ENCODE measurements around the gene IRAK1.
A peak's percentile ranks its signal among the peaks of the same experiment; 100 is the strongest.

IRAK1 gene

GRCh38 chrX:154019633-154020528 lies at the start of gene IRAK1:
TSS of gene IRAK1 (minus strand) at chrX:154019902. CDS start at chrX:154019812, 90 bp downstream.
- Mint-ChIP-seq H3K36me3 (ENCODE audit: low read depth) (peaks cover 10% of the 10 kb centered on the region), H3K27me3 (ENCODE audit: low read depth) (no peaks in the 10 kb centered on the region), H3K4me3 (peak within 1 kb of the TSS; percentile 88), H3K27ac (peak within 1 kb of the TSS; percentile 90), H3K4me1 (ENCODE audit: low read depth) (peaks cover 6% of the 10 kb centered on the region), H3K9me3 (no peaks in the 10 kb centered on the region)

DNA sequence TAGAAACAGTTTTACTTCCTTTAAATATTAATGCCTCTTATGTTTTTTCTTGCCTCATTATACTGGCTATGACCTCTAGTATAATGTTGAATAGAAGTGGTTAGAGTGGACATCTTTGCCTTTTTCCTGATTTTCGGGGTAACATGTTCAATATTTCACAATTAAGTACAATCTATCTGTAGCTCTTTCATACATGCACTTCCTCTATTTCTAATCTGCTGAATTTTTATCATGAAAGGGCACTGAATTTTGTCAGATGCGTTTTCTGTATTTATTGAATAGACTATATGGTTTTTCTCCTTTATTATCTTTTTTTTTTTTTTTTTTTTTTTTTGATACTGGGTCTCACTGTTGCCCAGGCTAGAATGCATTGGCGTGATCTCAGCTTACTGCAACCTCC lies 48.9 kb upstream of the IRAK1 start:
- Mint-ChIP-seq H3K4me1 (ENCODE audit: low read depth) (peaks cover 13% of the 10 kb centered on the region), H3K36me3 (ENCODE audit: low read depth) (peaks cover 5% of the 10 kb centered on the region), H3K27me3 (ENCODE audit: low read depth) (no peaks in the 10 kb centered on the region), H3K27ac (no peak overlapping the region), H3K9me3 (no peaks in the 10 kb centered on the region), H3K4me3 (no peak overlapping the region)

- H3K9me3 Mint-ChIP-seq, result no peaks in the 10 kb centered on the region
- H3K36me3 Mint-ChIP-seq (ENCODE audit: low read depth), result peaks cover 5% of the 10 kb centered on the region
- no peak overlapping the region for H3K4me3 Mint-ChIP-seq
- no peaks in the 10 kb centered on the region for H3K27me3 Mint-ChIP-seq (ENCODE audit: low read depth)
- H3K4me1 Mint-ChIP-seq (ENCODE audit: low read depth), result peaks cover 28% of the 10 kb centered on the region
- H3K27ac Mint-ChIP-seq, result no peak overlapping the region
Measured at GRCh38 chrX:154064637-154065435, 45.1 kb upstream of the IRAK1 start.

DNA sequence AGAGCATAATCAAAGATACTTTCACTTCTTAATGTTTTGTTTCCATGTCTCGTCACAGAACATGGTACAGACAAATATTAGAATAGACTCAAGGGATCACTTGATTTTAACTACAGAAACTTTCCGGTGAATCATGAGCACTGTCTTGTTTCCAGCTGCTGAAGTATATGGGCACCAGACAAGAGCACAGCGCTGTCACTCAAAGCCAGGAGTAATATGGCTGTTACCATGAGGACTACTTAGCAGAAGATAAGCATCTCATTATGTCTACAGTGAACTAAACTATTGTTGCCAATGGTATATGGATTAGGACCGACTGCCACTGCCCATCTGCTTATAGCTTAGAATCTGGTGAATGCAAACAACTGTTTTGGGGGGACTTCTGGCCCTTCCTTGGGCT lies 43.5 kb upstream of the IRAK1 start:
- Mint-ChIP-seq H3K4me3 (no peak overlapping the region), H3K9me3 (no peaks in the 10 kb centered on the region), H3K27ac (no peak overlapping the region), H3K27me3 (ENCODE audit: low read depth) (no peaks in the 10 kb centered on the region), H3K4me1 (ENCODE audit: low read depth) (peaks cover 39% of the 10 kb centered on the region), H3K36me3 (ENCODE audit: low read depth) (peaks cover 5% of the 10 kb centered on the region)

GRCh38 chrX:154061801-154062200 lies 42.1 kb upstream of the IRAK1 start:
- Mint-ChIP-seq H3K4me1 (ENCODE audit: low read depth) (peaks cover 45% of the 10 kb centered on the region), H3K9me3 (no peaks in the 10 kb centered on the region), H3K27ac (peak overlapping the region; percentile 33), H3K27me3 (ENCODE audit: low read depth) (no peaks in the 10 kb centered on the region), H3K36me3 (ENCODE audit: low read depth) (peaks cover 6% of the 10 kb centered on the region), H3K4me3 (no peak overlapping the region)

- no peaks in the 10 kb centered on the region for H3K27me3 Mint-ChIP-seq (ENCODE audit: low read depth)
- peaks cover 45% of the 10 kb centered on the region for H3K4me1 Mint-ChIP-seq (ENCODE audit: low read depth)
- no peak overlapping the region for H3K4me3 Mint-ChIP-seq
- peaks cover 6% of the 10 kb centered on the region for H3K36me3 Mint-ChIP-seq (ENCODE audit: low read depth)
- H3K27ac Mint-ChIP-seq, result no peak overlapping the region
- H3K9me3 Mint-ChIP-seq, result no peaks in the 10 kb centered on the region
Measured at GRCh38 chrX:154059729-154060245, 40.1 kb upstream of the IRAK1 start.

- no peak overlapping the region for H3K4me3 Mint-ChIP-seq
- H3K9me3 Mint-ChIP-seq, result no peaks in the 10 kb centered on the region
- H3K27me3 Mint-ChIP-seq (ENCODE audit: low read depth), result no peaks in the 10 kb centered on the region
- H3K36me3 Mint-ChIP-seq (ENCODE audit: low read depth), result peaks cover 6% of the 10 kb centered on the region
- no peak overlapping the region for H3K27ac Mint-ChIP-seq
- peaks cover 41% of the 10 kb centered on the region for H3K4me1 Mint-ChIP-seq (ENCODE audit: low read depth)
Measured at GRCh38 chrX:154059231-154059630, 39.5 kb upstream of the IRAK1 start.

GRCh38 chrX:154058214-154058997 lies 38.7 kb upstream of the IRAK1 start:
- no peaks in the 10 kb centered on the region for H3K27me3 Mint-ChIP-seq (ENCODE audit: low read depth)
- no peak overlapping the region for H3K4me3 Mint-ChIP-seq
- H3K9me3 Mint-ChIP-seq, result no peaks in the 10 kb centered on the region
- H3K36me3 Mint-ChIP-seq (ENCODE audit: low read depth), result peaks cover 6% of the 10 kb centered on the region
- H3K27ac Mint-ChIP-seq, result no peak overlapping the region
- H3K4me1 Mint-ChIP-seq (ENCODE audit: low read depth), result peaks cover 38% of the 10 kb centered on the region

DNA sequence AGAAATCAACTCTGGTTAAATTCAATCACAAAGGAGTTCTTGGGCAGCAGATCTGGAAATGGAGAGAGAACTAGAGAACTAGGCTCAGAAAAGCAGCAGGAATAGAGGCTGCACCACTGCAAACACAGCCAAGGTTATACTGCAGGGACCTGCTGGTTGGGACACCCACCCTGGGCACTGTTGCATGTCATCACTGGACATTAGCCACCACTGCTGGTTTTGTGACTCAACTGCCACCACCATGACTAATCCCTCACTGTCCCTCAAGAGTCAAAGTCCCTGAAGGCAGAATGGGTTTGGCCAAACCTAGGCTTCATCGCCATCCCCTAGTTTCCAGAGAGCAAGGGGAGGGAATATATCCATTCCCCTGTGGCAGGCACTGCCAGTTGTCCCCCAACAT lies 38.1 kb upstream of the IRAK1 start:
- no peaks in the 10 kb centered on the region for H3K9me3 Mint-ChIP-seq
- H3K27ac Mint-ChIP-seq, result no peak overlapping the region
- peaks cover 38% of the 10 kb centered on the region for H3K4me1 Mint-ChIP-seq (ENCODE audit: low read depth)
- H3K36me3 Mint-ChIP-seq (ENCODE audit: low read depth), result peaks cover 6% of the 10 kb centered on the region
- H3K4me3 Mint-ChIP-seq, result no peak overlapping the region
- no peaks in the 10 kb centered on the region for H3K27me3 Mint-ChIP-seq (ENCODE audit: low read depth)

DNA sequence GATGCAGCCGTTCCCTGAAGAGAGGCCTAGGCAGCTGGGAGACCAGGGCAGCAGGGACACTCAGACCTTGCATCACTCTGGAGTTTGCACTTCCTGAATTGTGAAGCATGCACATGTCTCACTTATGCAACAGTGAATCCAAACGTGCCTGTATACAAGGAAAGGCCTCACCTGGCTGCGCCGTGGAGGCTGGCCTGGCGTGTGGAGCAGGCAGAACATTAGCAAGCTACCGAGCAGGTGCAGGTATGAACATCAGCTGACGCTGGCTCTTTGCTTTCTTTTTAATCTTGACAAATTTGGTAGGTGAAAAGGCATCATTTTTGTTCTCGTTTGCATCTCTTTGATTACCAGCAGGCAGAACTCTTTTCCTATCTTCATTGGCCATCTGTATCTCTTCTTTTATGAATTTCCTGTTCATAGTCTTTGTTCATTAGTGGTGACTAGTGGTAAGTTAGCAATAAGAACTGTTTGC lies 37.1 kb upstream of the IRAK1 start:
- Mint-ChIP-seq H3K9me3 (no peaks in the 10 kb centered on the region), H3K27me3 (ENCODE audit: low read depth) (no peaks in the 10 kb centered on the region), H3K27ac (peak overlapping the region; percentile 34), H3K4me3 (no peak overlapping the region), H3K4me1 (ENCODE audit: low read depth) (peaks cover 36% of the 10 kb centered on the region), H3K36me3 (ENCODE audit: low read depth) (peaks cover 6% of the 10 kb centered on the region)

- Mint-ChIP-seq H3K27ac (peak overlapping the region; percentile 63), H3K27me3 (ENCODE audit: low read depth) (no peaks in the 10 kb centered on the region), H3K4me3 (no peak overlapping the region), H3K36me3 (ENCODE audit: low read depth) (peaks cover 20% of the 10 kb centered on the region), H3K4me1 (ENCODE audit: low read depth) (peaks cover 16% of the 10 kb centered on the region), H3K9me3 (no peaks in the 10 kb centered on the region)
Measured at GRCh38 chrX:154051201-154051810, 31.6 kb upstream of the IRAK1 start.

- no peaks in the 10 kb centered on the region for H3K9me3 Mint-ChIP-seq
- H3K36me3 Mint-ChIP-seq (ENCODE audit: low read depth), result peaks cover 26% of the 10 kb centered on the region
- no peaks in the 10 kb centered on the region for H3K27me3 Mint-ChIP-seq (ENCODE audit: low read depth)
Measured at GRCh38 chrX:154050113-154050495, 30.4 kb upstream of the IRAK1 start.

GRCh38 chrX:154049209-154050112 lies 29.8 kb upstream of the IRAK1 start:
- Mint-ChIP-seq H3K36me3 (ENCODE audit: low read depth) (peaks cover 26% of the 10 kb centered on the region), H3K27me3 (ENCODE audit: low read depth) (no peaks in the 10 kb centered on the region), H3K4me3 (no peak overlapping the region), H3K27ac (no peak overlapping the region), H3K4me1 (ENCODE audit: low read depth) (peaks cover 16% of the 10 kb centered on the region), H3K9me3 (no peaks in the 10 kb centered on the region)

More at GRCh38 chrX:154050113-154050495, 30.4 kb upstream of the IRAK1 start:
- Mint-ChIP-seq H3K27ac (no peak overlapping the region), H3K4me3 (no peak overlapping the region), H3K4me1 (ENCODE audit: low read depth) (peaks cover 16% of the 10 kb centered on the region)
